Activated naive CD4-positive, alpha-beta T cell treated with anti-CD3 and anti-CD28 coated beads for 36 hours (primary cell): ENCODE results near the gene NECAP2. TPM values are rescaled to one million over a fixed set of nuclear protein-coding genes. Genes with fewer than 3 reads are reported as not detected.
"Not testable (repeated sequence)": the region's sequence is repeated elsewhere in the genome, so short reads cannot be mapped to it uniquely, and the experiment has no call there.

Experiments used
- CTCF ChIA-PET: fragments of 350-600 bp; sonication (Branson Sonifier 250); formaldehyde crosslinking; loops from one replicate; lab custom pipeline; 2021; ENCODE audit warnings: antibody characterized with exemption; lab: Charles Lee
- DNase-seq: peaks from one replicate; pipeline ENCODE4 v3.0.0-alpha.2; 2020
- H3K27ac Mint-ChIP-seq: one replicate; pipeline ENCODE4 v1.8.0; 2021; ENCODE audit warnings: mild to moderate bottlenecking, mixed read lengths
- H3K27me3 Mint-ChIP-seq: one replicate; pipeline ENCODE4 v1.8.0; 2021; ENCODE audit warnings: low read depth, mixed read lengths
- H3K36me3 Mint-ChIP-seq: one replicate; pipeline ENCODE4 v1.8.0; 2021; ENCODE audit warnings: low read depth, mixed read lengths
- H3K4me1 Mint-ChIP-seq: one replicate; pipeline ENCODE4 v1.8.0; 2021; ENCODE audit warnings: low read depth, mixed read lengths
- H3K4me3 Mint-ChIP-seq: one replicate; pipeline ENCODE4 v1.8.0; 2021; ENCODE audit warnings: mild to moderate bottlenecking, moderate library complexity, mixed read lengths
- H3K9me3 Mint-ChIP-seq: one replicate; pipeline ENCODE4 v1.8.0; 2021; ENCODE audit warnings: mixed read lengths
- intact Hi-C: fragments of 100-400 bp; cut with micrococcal nuclease; formaldehyde crosslinking; loops from one replicate; pipeline ENCODE4 v1.15.1; 2023
- total RNA-seq, 2 experiments: library from RNA; stranded (reverse); gene quantifications; one replicate each; pipeline ENCODE4 v1.2.3, GENCODE V29; 2021

Gene NECAP2
- total RNA-seq, 2 experiments from 2014 or later: 53.3 to 53.4 TPM

DNA sequence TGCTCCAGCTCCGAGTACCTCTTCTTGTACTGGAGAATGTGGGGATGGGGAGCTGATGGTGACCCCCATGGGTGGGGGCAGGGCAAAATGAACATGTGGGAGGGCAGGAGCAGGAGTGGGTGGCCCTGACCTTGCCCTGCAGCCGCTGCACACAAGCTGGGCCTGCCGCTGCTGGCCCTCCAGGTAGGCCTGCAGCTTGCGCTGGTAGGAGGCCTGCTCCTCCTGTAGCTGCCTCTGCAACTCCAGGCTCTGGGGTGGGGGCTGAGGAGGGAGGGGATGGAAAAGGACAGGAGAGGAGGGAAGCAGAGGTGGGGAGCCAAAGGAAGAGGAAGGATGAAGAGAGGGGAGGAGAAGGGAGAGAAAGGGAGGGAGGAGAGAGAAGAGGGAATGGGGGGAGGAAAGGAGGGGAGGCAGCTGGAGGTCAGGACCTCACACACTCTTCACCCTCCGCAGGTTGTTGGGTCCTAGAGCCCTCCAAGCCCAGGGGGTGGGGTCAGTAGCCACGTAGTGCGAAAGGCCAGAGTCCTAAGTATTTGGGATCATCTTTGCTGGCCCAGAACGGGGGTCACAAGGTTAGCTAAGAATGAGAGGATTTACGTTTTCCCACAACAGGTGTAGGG, 50.6 kb downstream of the NECAP2 start:
- Mint-ChIP-seq H3K27ac (peak overlapping the region; percentile 24), H3K4me3 (no peak overlapping the region), H3K36me3 (no peaks in the 10 kb centered on the region), H3K27me3 (no peaks in the 10 kb centered on the region), H3K9me3 (no peaks in the 10 kb centered on the region), H3K4me1 (peaks cover 9% of the 10 kb centered on the region)
- CTCF ChIA-PET: no interaction called here
- intact Hi-C loops: loop anchor here (10.0 kb wide), 1 partner anchor 256 kb away; the partner anchor contains the start of gene CPLANE2
- DNase-seq: no peak

DNA sequence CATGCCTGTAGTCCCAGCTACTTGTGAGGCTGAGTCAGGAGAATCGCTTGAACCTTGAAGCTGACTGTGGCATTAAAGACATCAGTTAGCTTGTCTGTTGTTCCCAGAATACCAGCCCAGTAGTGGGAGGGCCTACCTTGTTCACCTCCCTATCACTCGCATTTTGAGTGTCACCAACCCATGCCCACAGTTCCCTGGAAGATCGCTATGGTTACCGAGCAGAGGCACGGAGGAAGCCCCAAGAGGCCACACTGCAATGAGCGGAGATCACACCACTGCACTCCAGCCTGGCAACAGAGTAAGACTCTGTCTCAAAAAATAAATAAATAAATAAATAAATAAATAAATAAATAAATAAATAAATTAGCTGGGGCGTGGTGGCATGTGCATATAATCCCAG, 52.4 kb downstream of the NECAP2 start:
- CTCF ChIA-PET, H3K27me3 Mint-ChIP-seq, H3K4me3 Mint-ChIP-seq, H3K36me3 Mint-ChIP-seq, H3K9me3 Mint-ChIP-seq: not testable (repeated sequence)
- Mint-ChIP-seq H3K4me1 (peaks cover 17% of the 10 kb centered on the region), H3K27ac (peak overlapping the region; percentile 60)
- peak; percentile 74 for DNase-seq
- intact Hi-C loops: loop anchor here (10.0 kb wide), 1 partner anchor 258 kb away; the partner anchor contains the start of gene CPLANE2

- CTCF ChIA-PET, H3K4me3 Mint-ChIP-seq, H3K27me3 Mint-ChIP-seq, DNase-seq, H3K27ac Mint-ChIP-seq, H3K9me3 Mint-ChIP-seq, H3K36me3 Mint-ChIP-seq: not testable (repeated sequence)
- intact Hi-C loops: loop anchor here (10.0 kb wide), 1 partner anchor 259 kb away; the partner anchor contains the start of gene CPLANE2
- peaks cover 19% of the 10 kb centered on the region for H3K4me1 Mint-ChIP-seq
Observed at GRCh38 chr1:16493731-16494130, 53.2 kb downstream of the NECAP2 start.

DNA sequence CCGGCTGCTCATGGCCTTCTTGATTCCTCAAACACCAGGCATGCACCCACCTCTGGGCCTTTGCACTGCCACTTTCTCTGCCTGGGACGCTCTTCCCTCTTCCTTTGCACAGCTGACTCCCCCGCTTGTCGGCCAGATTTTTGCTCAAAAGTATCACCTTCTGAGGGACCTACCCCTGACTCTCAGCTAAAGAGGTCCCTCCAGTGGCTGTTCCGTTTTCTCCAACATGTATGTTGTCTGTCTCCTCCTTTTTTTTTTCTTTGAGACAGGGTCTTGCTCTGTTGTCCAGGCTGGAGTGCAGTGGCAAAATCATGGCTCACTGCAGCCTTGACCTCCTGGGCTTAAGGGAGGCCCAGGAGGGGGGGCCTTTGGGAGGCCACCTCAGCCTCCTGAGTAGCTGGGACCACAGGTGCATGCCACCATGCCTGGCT, 57.0 kb downstream of the NECAP2 start:
- not testable (repeated sequence) for H3K27me3 Mint-ChIP-seq, H3K36me3 Mint-ChIP-seq, H3K27ac Mint-ChIP-seq, H3K9me3 Mint-ChIP-seq
- intact Hi-C loops: loop anchor here (5.0 to 10.0 kb wide), 2 partner anchors 55 to 263 kb away; partner anchors contain the start of genes CPLANE2 and NECAP2
- Mint-ChIP-seq H3K4me1 (peaks cover 20% of the 10 kb centered on the region), H3K4me3 (peak overlapping the region; percentile 77)
- DNase-seq: peak; percentile 36
- CTCF ChIA-PET: interaction anchor here (0.6 to 0.7 kb wide), 3 partner anchors 96 to 370 kb away, joined by 3 to 4 read pairs (median 3); no protein-coding TSS in a partner anchor

GRCh38 chr1:16498047-16498446, 57.5 kb downstream of the NECAP2 start:
- CTCF ChIA-PET, H3K9me3 Mint-ChIP-seq, H3K36me3 Mint-ChIP-seq, DNase-seq, H3K27ac Mint-ChIP-seq, H3K27me3 Mint-ChIP-seq: not testable (repeated sequence)
- Mint-ChIP-seq H3K4me3 (peak overlapping the region; percentile 77), H3K4me1 (peaks cover 15% of the 10 kb centered on the region)
- intact Hi-C loops: loop anchor here (5.0 to 10.0 kb wide), 2 partner anchors 56 to 263 kb away; partner anchors contain the start of genes CPLANE2 and NECAP2

GRCh38 chr1:16498573-16499413, 58.3 kb downstream of the NECAP2 start:
- no peaks in the 10 kb centered on the region for H3K9me3 Mint-ChIP-seq
- no peaks in the 10 kb centered on the region for H3K27me3 Mint-ChIP-seq
- peak overlapping the region; percentile 77 for H3K4me3 Mint-ChIP-seq
- intact Hi-C loops: loop anchor here (1.0 to 10.0 kb wide), 3 partner anchors 56 to 264 kb away; partner anchors contain the start of genes CPLANE2, NECAP2 and SZRD1
- no peaks in the 10 kb centered on the region for H3K36me3 Mint-ChIP-seq
- no peak overlapping the region for H3K27ac Mint-ChIP-seq
- peak; percentile 88 for DNase-seq
- H3K4me1 Mint-ChIP-seq: peaks cover 13% of the 10 kb centered on the region
- CTCF ChIA-PET: no interaction called here

GRCh38 chr1:16500466-16500865, 59.9 kb downstream of the NECAP2 start:
- H3K27me3 Mint-ChIP-seq, H3K27ac Mint-ChIP-seq, DNase-seq, intact Hi-C loops, H3K36me3 Mint-ChIP-seq, H3K9me3 Mint-ChIP-seq, CTCF ChIA-PET: not testable (repeated sequence)
- Mint-ChIP-seq H3K4me3 (peak overlapping the region; percentile 81), H3K4me1 (peaks cover 13% of the 10 kb centered on the region)

- H3K36me3 Mint-ChIP-seq, H3K27me3 Mint-ChIP-seq, H3K9me3 Mint-ChIP-seq, DNase-seq, intact Hi-C loops, H3K4me3 Mint-ChIP-seq, H3K27ac Mint-ChIP-seq, CTCF ChIA-PET: not testable (repeated sequence)
- peaks cover 13% of the 10 kb centered on the region for H3K4me1 Mint-ChIP-seq
Observed at GRCh38 chr1:16500975-16501374, 60.5 kb downstream of the NECAP2 start.

- DNase-seq, H3K36me3 Mint-ChIP-seq, H3K27ac Mint-ChIP-seq, intact Hi-C loops, H3K4me3 Mint-ChIP-seq, H3K27me3 Mint-ChIP-seq, H3K9me3 Mint-ChIP-seq, CTCF ChIA-PET: not testable (repeated sequence)
- H3K4me1 Mint-ChIP-seq: peaks cover 13% of the 10 kb centered on the region
Observed at GRCh38 chr1:16501446-16501845, 60.9 kb downstream of the NECAP2 start.

- no peaks in the 10 kb centered on the region for H3K27me3 Mint-ChIP-seq
- no peak overlapping the region for H3K27ac Mint-ChIP-seq
- no peaks in the 10 kb centered on the region for H3K36me3 Mint-ChIP-seq
- no peak for DNase-seq
- peaks cover 1% of the 10 kb centered on the region for H3K9me3 Mint-ChIP-seq
- no peak overlapping the region for H3K4me3 Mint-ChIP-seq
- intact Hi-C loops: no loop called here
- H3K4me1 Mint-ChIP-seq: peaks cover 2% of the 10 kb centered on the region
- CTCF ChIA-PET: no interaction called here
Observed at GRCh38 chr1:16503494-16503893, 63.0 kb downstream of the NECAP2 start.

DNA sequence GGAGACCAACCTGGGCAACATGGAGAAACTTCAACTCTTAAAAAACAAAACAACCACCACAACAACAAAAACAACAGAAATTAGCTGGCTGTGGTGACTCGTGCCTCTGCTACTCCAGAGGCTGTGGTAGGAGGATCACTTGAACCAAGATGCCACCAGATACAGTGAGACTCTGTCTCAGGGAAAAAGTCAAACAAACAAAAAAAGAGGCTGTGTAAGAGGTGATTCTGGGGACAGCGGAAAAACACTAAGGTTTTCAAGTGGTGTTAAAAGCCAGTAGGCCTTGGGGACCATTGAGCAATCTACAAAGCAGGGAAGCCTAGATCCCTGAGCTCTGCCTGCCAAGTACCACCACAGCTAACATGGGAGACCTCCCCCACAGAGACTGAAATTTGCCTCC, 65.3 kb downstream of the NECAP2 start:
- H3K9me3 Mint-ChIP-seq, CTCF ChIA-PET, H3K4me3 Mint-ChIP-seq, intact Hi-C loops, H3K27ac Mint-ChIP-seq, H3K36me3 Mint-ChIP-seq, DNase-seq, H3K4me1 Mint-ChIP-seq, H3K27me3 Mint-ChIP-seq: not testable (repeated sequence)

DNA sequence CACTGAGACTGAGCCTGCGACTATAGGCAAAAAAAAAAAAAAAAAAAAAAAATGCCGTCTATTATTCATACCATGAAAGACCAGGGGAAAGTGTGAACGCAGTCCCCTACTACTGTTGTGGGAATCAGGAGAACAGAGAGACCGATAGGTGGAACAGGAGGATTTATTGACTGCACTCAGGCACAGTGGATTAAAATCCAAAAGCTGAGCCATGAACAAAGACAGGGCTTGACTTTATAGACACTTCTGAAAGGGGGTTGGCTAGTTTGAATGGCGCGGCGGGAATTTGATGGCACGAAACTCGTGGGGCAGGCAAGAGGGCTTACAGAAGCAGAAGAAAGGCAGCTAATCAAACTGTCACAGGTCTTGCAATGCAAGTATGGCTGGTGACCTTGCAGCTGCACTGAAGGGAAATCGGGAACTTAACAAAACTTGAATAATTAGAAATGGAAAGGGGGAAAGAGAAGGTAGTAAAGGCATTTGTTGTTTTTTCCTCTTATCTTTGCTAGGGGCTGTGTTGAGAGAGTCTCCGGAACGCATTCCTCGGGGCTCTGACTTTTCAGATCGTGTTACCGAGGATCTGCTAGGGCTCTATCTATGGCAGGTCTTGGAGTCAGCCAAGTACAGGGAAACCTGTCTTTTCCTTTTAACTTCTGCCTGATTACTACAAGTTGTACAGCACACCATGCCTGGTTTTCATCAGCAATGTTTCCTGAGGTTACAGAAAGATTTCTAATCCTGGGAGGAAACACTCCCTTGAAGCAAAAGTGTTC, 66.0 kb downstream of the NECAP2 start:
- intact Hi-C loops, CTCF ChIA-PET, DNase-seq: not testable (repeated sequence)

More for the DNA sequence above, 66.0 kb downstream of the NECAP2 start:
- H3K4me1 Mint-ChIP-seq, H3K36me3 Mint-ChIP-seq, H3K27ac Mint-ChIP-seq, H3K9me3 Mint-ChIP-seq, H3K27me3 Mint-ChIP-seq, H3K4me3 Mint-ChIP-seq: not testable (repeated sequence)
